Testis (tissue), 2 donors: ENCODE measurements around the gene MED10.

Experiments used
- CTCF ChIP-seq, 3 experiments: fragments of 450-650 bp in 2 of 3; fragments of 200-600 bp in 1 of 3; sonication (generic) in 1 of 3; IDR thresholded peaks; one replicate each; pipeline ENCODE4 v1.5.1; 2016 to 2019; ENCODE audit warnings: antibody characterized with exemption in 3 of 3, mild to moderate bottlenecking in 2 of 3, moderate library complexity in 1 of 3
- POLR2A ChIP-seq: fragments of 450-650 bp; IDR thresholded peaks from one replicate; pipeline ENCODE4 v1.6.1; 2017; ENCODE audit warnings: antibody characterized with exemption, mild to moderate bottlenecking, moderate library complexity

GRCh38 chr5:6322163-6322713 is 56.1 kb downstream of the MED10 start:
- TF ChIP-seq CTCF (IDR thresholded peaks at IDR 0.05) (no peak), POLR2A (no peak)
